Activated effector memory CD4-positive, alpha-beta T cell treated with anti-CD3 and anti-CD28 coated beads, Interleukin-2, amount 50 U/mL, for 16 hours (primary cell): ENCODE results near the gene EIF2B4.
"Not testable (repeated sequence)": the region's sequence is repeated elsewhere in the genome, so short reads cannot be mapped to it uniquely, and the experiment has no call there.

ENCODE experiments used
- DNase-seq: peaks from one replicate; pipeline ENCODE4 v3.0.0-alpha.2; 2020

Gene EIF2B4

DNA sequence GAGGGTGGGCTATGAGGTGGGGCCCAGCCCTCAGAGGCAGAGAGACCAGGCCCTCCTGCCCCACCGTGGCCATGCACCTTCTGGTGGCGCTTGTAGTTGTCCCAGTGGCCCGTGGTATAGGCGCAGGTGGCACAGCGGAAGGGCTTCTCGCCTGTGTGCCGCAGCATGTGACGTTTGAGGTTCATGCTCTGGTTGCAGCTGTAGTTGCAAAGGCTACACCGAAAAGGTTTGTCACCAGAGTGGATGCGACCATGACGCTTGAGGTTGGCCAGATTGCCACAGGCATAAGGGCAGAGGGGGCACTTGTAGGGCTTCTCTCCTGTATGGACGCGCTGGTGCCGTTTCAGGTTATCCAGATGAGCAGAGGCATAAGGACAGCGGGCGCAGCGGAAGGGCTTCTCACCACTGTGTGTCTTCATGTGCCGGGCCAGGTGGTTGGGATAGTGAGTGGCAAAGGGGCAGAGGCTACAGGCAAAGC lies 7.5 kb upstream of the EIF2B4 start:
- DNase-seq = no peak

GRCh38 chr2:27376866-27377617 lies 6.9 kb upstream of the EIF2B4 start:
- no peak for DNase-seq

DNA sequence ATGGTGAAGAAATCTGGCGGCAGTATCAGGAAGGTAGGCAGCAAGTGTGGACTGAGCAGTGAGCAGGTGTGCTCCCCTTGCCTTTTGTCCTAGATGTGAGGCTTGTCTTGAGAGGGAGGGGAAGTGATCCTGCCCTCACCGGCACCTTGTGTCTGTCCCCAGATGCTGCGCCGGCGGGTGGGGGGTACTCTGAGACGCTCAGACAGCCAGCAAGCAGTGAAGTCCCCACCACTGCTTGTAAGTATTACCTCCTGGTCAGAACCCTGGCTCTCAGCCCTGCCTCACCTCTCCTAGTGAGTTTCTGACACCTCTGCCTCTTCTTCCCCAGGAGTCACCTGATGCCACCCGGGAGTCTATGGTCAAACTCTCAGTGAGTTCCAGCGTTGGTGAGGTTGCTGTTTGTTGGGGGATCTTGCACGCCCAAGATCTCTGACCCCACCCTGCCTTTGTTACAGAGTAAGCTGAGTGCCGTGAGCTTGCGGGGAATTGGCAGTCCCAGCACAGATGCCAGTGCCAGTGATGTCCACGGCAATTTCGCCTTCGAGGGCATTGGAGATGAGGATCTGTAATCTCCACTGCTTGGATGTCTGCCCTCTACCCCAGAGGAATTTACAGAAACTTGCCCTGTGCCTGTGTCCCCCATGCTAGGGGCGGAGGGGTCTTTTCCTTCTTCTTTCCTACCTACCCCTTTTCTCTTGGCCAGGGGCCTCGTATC lies 6.2 kb upstream of the EIF2B4 start:
- DNase-seq = no peak

- no peak for DNase-seq
Measured at GRCh38 chr2:27375513-27376099, 5.5 kb upstream of the EIF2B4 start.

- no peak for DNase-seq
Measured at GRCh38 chr2:27373567-27373966, 3.4 kb upstream of the EIF2B4 start.

DNA sequence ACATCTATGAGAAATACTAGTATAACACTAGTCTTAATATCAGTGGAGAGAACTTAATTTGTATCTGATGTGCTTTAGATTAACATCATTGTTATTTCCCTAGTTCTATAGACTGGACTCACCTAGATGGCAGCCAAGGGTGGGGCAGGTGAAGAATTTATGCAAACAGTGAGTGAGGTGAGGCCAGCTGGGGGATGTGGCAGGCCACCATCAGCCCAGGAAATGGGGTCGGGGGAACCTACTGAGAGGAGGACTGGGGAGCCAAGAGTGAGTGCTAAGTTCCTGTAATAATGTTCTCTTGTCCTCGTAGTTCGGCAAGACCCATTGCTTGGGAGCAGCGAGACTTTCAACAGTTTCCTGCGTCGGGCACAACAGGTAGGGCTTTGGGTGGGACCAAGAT lies 2.8 kb upstream of the EIF2B4 start:
- DNase-seq = no peak

DNA sequence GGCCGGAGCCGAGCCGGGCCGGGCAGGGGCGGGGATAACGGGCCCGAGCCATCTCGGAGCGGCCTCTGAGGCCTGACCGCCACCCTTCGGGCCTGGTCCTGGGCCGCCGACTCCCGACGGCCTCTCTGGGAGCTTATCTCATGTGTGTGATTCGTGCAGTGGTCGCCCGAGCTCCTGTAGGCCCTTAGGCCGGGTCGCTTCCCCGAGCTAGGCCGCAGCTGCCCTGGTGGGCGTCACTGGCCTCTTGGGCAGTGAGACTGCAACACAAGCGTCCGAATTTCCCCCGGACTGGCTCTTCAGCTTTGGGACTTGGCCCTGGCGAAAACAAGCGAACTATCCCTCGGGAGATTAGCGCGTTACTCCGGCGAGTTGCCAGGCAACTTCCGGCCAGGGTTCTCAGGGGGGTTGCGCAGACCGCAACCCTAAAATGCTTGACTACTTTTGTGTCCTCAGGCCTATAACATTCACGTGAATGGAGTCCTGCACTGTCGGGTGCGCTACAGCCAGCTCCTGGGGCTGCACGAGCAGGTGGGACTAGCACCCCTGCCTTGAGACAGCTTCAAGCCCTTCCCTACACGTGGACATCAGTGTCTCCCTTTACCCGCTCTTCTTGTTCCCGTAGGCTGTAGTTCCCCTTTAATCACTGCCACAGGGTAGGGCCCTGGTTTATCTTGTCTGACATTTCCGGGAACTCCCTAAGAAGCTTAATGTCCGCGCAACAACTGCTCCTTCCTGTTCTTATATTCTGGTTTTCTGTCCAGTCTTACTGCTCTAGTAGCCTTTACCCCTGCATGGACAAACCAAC lies 880 bp upstream of the EIF2B4 start:
- DNase-seq = peak; percentile 74

DNA sequence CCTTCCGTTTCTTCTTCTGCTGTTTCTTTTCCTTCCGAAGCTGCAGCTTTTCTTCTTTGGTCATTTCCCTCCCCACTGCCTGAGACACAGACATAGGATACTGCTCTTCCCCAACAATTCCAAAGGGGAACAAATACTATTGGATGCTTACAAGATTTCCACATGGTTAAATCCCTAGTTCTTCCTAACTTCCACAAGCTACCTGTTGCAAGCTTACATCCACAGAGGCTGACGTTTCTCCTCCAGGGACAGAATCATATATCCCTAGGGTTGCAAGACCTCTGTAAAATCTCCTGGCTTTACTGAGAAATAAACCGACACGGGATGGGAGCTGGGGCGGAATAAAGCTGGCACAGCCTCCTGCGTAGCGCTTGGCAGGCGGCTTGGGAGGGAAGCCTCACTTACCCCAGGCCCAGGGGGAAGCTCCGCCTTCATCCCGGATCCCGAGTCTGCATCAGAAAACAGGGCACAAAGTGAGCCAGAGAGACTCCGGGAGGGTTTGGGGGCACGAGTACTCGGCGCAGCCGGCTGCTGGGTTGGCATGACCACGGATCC lies 590 bp downstream of the EIF2B4 start:
- DNase-seq = no peak

DNA sequence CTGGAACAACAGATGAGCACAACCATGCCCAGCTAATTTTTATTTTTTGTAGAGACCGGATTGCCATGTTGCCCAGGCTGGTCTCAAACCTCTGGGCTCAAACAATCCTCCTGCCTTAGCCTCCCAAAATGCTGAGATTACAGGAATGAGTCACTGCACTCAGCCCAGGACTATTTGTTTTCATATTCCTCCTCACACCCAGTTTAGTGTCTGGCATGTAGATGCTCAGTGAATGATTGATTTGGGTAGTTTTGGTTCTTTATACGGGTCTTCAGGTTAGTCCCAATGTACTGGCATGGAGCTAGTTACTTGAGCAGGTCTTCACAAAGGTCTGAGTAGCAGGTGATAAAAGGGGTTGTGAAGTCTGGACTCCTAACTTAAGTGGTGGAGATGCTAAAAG lies 6.2 kb downstream of the EIF2B4 start:
- no peak for DNase-seq

DNA sequence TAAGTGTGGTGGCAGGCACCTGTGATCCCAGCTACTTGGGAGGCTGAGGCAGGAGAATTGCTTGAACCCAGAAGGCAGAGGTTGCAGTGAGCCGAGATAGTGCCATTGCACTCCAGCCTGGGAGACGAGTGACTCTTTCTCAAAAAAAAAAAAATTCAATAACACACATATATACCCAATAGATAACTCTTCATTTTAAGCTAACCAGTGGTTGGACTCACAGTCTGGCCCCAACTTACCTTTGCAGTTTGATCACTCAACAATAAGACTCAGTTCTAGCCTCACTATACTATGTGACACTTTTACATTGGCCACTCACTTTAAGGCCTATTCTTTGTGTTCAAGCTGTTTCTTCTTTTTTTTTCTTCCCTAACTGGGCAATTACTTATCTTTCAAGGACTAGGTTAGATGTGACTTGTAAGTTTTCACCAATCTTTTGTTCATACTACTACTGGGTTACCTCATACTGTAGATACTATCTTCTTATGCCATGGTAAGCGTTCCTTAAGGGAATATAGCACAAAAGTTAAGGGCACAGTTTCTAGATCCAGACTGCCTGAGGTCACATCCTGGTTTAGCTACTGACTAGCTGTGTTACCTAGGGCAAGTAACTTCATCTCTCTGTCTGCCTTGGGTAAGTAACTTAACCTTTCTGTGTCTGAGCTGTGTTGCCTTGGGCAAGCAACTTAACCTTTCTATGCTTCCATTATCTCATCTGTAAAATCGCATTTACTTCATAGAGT lies 7.3 kb downstream of the EIF2B4 start:
- DNase-seq = no peak

DNA sequence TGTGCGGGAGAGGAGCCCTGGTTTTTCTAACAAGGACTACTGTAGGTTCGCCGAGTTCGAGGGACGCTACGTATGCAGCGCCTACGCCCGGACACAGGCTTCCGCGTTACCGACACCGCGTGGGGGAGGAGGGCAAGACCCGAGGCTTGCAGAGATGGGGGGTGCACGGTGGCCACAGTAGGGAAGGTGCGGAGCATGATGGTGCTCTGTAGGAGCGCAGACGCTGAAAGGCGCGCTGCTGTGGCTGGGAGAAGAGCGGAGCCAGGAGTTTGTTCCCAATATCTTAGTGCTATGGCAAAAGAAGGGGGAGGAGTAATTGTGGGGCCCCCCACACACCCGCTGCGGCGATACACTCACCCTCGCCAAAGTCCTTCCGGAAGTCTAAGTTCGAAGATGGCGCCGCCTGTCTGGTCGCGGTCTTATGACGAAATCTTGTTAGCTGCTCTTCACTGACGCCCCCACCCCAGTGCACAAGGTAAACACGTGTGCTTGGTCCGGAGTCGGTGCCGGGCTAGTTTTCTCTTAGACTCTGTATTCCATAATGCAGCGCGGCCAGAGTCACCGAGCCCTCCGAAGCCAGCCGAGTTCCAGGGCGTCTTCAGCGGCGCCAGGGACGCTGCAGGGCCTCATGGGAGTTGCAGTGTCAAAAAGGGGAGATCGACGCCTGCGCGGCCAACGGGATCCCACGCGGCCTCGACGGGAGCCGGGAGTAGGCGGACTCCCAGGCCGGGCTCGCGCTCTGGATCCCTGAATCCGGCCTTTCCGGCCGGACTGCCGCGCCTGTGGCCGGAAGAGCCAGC lies 13.6 kb downstream of the EIF2B4 start, which contains the start of gene GTF3C2:
Gene GTF3C2, minus strand, starts transcription at position 383 of the 800 bp plus-strand sequence. CDS start 13,210 bp downstream, outside the sequence.
- DNase-seq = peak; percentile 97

GRCh38 chr2:27356056-27356381 lies 14.1 kb downstream of the EIF2B4 start:
- DNase-seq = no peak

GRCh38 chr2:27354597-27354927 lies 15.6 kb downstream of the EIF2B4 start:
- peak; percentile 22 for DNase-seq

GRCh38 chr2:27353762-27354596 lies 16.2 kb downstream of the EIF2B4 start:
- DNase-seq = no peak

- DNase-seq = not testable (repeated sequence)
Measured at GRCh38 chr2:27353386-27353761, 16.8 kb downstream of the EIF2B4 start.

DNA sequence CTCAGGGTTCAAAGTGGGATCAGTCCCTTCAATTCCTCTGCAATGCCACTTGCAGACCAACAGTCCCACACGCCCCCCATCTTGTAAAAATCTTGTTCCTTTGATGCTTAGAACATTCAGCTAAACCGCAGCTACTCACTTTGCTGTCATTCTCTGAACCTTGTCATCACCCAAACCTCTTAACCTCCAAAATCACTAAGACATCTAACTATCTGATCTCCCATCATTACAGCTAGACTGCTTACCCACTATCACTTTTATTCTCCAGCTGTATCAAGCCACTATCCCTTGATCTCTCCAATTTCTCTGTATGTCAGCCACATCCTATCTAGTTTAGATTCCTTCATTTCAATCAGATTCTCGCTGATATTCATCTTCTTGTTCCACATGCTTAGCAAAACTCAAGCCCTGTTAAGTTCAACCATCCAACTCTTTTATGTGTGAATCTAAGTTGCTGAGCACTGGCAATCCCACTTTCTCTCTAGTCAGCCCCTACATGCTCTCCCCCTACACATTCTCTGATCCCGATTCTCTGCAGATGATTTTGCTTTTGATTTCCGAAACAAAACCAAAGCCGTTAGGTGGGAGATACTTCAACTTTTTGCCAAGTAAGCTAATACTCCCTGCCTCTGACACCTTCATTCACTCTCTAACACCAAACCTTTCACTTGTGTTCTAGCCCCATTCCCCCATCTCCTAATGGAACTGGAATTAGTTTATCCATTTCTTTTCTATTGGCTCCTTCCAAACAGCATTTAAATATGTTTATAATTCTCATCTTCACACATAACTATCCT lies 18.1 kb downstream of the EIF2B4 start:
- no peak for DNase-seq

GRCh38 chr2:27350106-27350693 lies 19.9 kb downstream of the EIF2B4 start:
- no peak for DNase-seq

- DNase-seq = no peak
Measured at GRCh38 chr2:27347641-27348040, 22.5 kb downstream of the EIF2B4 start.

- no peak for DNase-seq
Measured at GRCh38 chr2:27336173-27336572, 34.0 kb downstream of the EIF2B4 start.
